Tibial nerve (tissue), 4 donors: ENCODE data around the gene POGK.

Source experiments
- EP300 ChIP-seq, 2 donors: sonication (generic); formaldehyde crosslinking; IDR thresholded peaks; one replicate each; pipeline ENCODE4 v1.6.1; 2017; ENCODE audit warnings: antibody characterized with exemption in 2 of 2, mild to moderate bottlenecking in 1 of 2
- POLR2A ChIP-seq, 2 donors: fragments of 450-650 bp; IDR thresholded peaks; one replicate each; pipeline ENCODE4 v1.6.1; 2017; ENCODE audit warnings: antibody characterized with exemption in 2 of 2, mild to moderate bottlenecking in 2 of 2, moderate library complexity in 2 of 2
- TF ChIP-seq, protein P1 (sequence below), 5 experiments: fragments of 200-600 bp in 3 of 5; fragments of 450-650 bp in 2 of 5; sonication (generic) in 3 of 5; IDR thresholded peaks; one replicate each; pipeline ENCODE4 v1.5.1; 2016 to 2019; ENCODE audit warnings: antibody characterized with exemption in 5 of 5, mild to moderate bottlenecking in 3 of 5, moderate library complexity in 2 of 5

DNA sequence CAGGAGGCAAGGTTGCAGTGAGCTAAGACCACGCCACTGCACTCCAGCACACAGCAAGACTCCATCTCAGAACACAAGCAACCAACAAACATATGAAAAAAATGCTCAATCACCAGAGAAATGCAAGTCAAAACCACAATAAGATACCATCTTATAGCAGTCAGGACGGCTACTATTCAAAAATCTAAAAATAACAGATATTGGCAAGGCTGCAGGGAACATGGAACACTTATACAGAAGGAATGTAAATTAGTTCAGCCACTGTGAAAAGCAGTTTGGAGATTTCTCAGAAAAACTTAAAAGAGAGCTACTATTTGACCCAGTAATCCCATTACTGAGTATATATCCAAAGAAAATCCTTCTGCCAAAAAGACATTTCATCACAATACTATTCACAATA is 27.6 kb upstream of the POGK start:
- TF ChIP-seq POLR2A (IDR thresholded peaks at IDR 0.05) (no peak), EP300 (IDR thresholded peaks at IDR 0.05) (no peak)
- TF ChIP-seq, protein P1, sequence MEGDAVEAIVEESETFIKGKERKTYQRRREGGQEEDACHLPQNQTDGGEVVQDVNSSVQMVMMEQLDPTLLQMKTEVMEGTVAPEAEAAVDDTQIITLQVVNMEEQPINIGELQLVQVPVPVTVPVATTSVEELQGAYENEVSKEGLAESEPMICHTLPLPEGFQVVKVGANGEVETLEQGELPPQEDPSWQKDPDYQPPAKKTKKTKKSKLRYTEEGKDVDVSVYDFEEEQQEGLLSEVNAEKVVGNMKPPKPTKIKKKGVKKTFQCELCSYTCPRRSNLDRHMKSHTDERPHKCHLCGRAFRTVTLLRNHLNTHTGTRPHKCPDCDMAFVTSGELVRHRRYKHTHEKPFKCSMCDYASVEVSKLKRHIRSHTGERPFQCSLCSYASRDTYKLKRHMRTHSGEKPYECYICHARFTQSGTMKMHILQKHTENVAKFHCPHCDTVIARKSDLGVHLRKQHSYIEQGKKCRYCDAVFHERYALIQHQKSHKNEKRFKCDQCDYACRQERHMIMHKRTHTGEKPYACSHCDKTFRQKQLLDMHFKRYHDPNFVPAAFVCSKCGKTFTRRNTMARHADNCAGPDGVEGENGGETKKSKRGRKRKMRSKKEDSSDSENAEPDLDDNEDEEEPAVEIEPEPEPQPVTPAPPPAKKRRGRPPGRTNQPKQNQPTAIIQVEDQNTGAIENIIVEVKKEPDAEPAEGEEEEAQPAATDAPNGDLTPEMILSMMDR (IDR thresholded peaks at IDR 0.05), result no peak
